ENCODE data around the gene BTN2A1.

- TF ChIP-seq POLR2A (IDR thresholded peaks at IDR 0.05; ENCODE audit: extremely low read depth, insufficient read length) = no peak
- no peak for TF ChIP-seq CTCF (IDR thresholded peaks at IDR 0.05; ENCODE audit: low read depth, low read length)
Measured at GRCh38 chr6:26495281-26495680, 37.5 kb downstream of the BTN2A1 start.
